ENCODE data around the gene GPC6.

The GPC6 gene

GRCh38 chr13:94251831-94252608, 1025.4 kb downstream of the GPC6 start:
- no peak overlapping the region for H3K27ac ChIP-seq
- TF ChIP-seq, protein P1, sequence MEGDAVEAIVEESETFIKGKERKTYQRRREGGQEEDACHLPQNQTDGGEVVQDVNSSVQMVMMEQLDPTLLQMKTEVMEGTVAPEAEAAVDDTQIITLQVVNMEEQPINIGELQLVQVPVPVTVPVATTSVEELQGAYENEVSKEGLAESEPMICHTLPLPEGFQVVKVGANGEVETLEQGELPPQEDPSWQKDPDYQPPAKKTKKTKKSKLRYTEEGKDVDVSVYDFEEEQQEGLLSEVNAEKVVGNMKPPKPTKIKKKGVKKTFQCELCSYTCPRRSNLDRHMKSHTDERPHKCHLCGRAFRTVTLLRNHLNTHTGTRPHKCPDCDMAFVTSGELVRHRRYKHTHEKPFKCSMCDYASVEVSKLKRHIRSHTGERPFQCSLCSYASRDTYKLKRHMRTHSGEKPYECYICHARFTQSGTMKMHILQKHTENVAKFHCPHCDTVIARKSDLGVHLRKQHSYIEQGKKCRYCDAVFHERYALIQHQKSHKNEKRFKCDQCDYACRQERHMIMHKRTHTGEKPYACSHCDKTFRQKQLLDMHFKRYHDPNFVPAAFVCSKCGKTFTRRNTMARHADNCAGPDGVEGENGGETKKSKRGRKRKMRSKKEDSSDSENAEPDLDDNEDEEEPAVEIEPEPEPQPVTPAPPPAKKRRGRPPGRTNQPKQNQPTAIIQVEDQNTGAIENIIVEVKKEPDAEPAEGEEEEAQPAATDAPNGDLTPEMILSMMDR (conservative IDR thresholded peaks at IDR 0.05): no peak
- no peak for TF ChIP-seq ZFX (IDR thresholded peaks at IDR 0.05)

- no peak overlapping the region for H3K27ac ChIP-seq
- TF ChIP-seq ZFX (IDR thresholded peaks at IDR 0.05): no peak
- TF ChIP-seq, protein P1 (conservative IDR thresholded peaks at IDR 0.05): no peak
Measured at GRCh38 chr13:94254737-94255136, 1028.1 kb downstream of the GPC6 start.

DNA sequence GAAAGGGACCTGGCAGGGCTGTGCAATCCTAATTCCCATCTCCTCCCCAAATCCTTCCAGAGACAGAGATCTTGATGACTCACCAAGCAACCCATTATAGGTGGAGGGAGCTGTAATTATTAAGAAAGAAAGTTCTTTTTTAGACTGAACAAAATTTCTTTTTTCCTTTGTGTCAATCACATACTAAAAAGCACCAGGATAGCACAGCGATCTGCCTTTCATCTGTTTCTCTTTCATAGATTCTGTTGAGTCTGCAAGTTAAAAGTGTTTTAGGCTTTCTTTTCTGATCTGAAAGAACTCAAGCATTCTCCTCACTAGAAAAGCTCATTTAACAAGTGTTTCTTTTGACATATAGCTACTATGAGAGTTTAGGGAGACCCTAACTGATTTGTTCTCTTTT, 1030.1 kb downstream of the GPC6 start:
- H3K27ac ChIP-seq: no peak overlapping the region
- TF ChIP-seq, protein P1 (conservative IDR thresholded peaks at IDR 0.05): no peak
- no peak for TF ChIP-seq ZFX (IDR thresholded peaks at IDR 0.05)

DNA sequence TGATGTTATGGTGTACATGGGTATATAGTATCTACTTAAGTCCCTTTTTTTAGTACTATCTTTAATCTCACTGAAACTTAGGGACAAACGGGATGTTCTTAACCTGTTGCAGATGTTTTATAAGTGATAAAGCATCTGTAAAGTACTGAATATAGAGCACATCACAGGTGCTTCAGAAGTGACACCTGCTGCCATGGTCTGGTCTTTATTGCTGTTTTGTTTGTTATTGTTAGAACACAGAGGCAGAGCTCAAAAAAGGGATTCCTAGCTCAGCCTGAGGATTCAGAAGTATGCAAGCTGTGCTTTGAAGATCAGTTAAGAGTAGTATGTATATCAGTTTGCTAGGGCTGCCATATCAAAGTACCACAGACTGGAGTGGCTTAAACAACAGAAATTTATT, 1033.4 kb downstream of the GPC6 start:
- no peak overlapping the region for H3K27ac ChIP-seq
- TF ChIP-seq ZFX (IDR thresholded peaks at IDR 0.05): no peak
- TF ChIP-seq, protein P1 (conservative IDR thresholded peaks at IDR 0.05): no peak

- no peak overlapping the region for H3K27ac ChIP-seq
- no peak for TF ChIP-seq ZFX (IDR thresholded peaks at IDR 0.05)
- TF ChIP-seq, protein P1 (conservative IDR thresholded peaks at IDR 0.05): no peak
Measured at GRCh38 chr13:94261163-94261562, 1034.6 kb downstream of the GPC6 start.

DNA sequence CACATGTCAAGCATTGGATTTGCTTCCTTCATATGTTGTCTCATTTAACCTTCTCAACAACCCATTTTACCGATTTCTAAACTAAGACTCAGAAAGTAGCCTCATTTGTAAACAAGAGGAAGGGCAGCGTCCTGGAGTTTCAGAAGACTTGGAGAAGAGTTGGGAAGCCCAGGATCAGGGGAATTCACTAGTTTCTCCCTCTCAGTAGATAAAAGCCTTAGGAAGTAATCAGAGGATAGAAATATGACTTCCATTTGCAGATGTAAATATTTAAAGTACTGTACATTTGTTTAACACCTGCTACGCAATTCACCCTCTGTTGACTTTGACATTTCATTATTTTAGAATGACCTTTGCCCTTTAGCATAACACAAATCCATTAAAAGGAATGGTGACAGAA, 1036.4 kb downstream of the GPC6 start:
- TF ChIP-seq, protein P1 (conservative IDR thresholded peaks at IDR 0.05): no peak
- TF ChIP-seq ZFX (IDR thresholded peaks at IDR 0.05): no peak
- H3K27ac ChIP-seq: no peak overlapping the region

- no peak for TF ChIP-seq ZFX (IDR thresholded peaks at IDR 0.05)
- TF ChIP-seq, protein P1 (conservative IDR thresholded peaks at IDR 0.05): no peak
- no peak overlapping the region for H3K27ac ChIP-seq
Measured at GRCh38 chr13:94267581-94268366, 1041.2 kb downstream of the GPC6 start.
